ENCODE results near the gene CBY1. TPM values are rescaled to one million over a fixed set of nuclear protein-coding genes. Genes with fewer than 3 reads are reported as not detected.

The CBY1 gene
- polyA plus RNA-seq, 1 of the 3 experiments (the other 2 are of a cell fraction): 21.8 TPM

GRCh38 chr22:38704654-38705234, 48.3 kb downstream of the CBY1 start:
- H3K27me3 ChIP-seq (ENCODE audit: insufficient read depth): no peaks in the 10 kb centered on the region
- POLR2A ChIA-PET: no interaction called here

GRCh38 chr22:38705235-38706100, 49.0 kb downstream of the CBY1 start, which contains the start of gene GTPBP1:
Gene GTPBP1 (plus strand): TSS chr22:38705944. CDS start chr22:38705956, 12 bp downstream.
- peak within 1 kb of the TSS; percentile 74 for H2AFZ ChIP-seq (ENCODE audit: low read depth)
- H3K9me2 ChIP-seq: no peaks in the 10 kb centered on the region
- ChIA-PET CTCF (no interaction called here), POLR2A (no interaction called here)
- WGBS (ENCODE audit: low lambda C conversion rate): 2% methylated on average over 23 of the region's 55 CpGs
- peaks cover 0 to 7% of the 10 kb centered on the region in 2 experiments; a peak in 2 of 4 replicates for H3K4me1 ChIP-seq (ENCODE audit: control insufficient read depth in 1 of 2, insufficient read depth in 2 of 2, low read depth in 1 of 2, low read length in 1 of 2)
- H3K79me2 ChIP-seq (ENCODE audit: insufficient read depth): peaks cover 42% of the 10 kb centered on the region
- H3K9ac ChIP-seq: peak within 1 kb of the TSS; percentile 84
- peaks cover 0 to 3% of the 10 kb centered on the region in 2 experiments for H3K36me3 ChIP-seq (replicated peaks in 1 of 2; ENCODE audit: control insufficient read depth in 1 of 2, insufficient read depth in 2 of 2, low read length in 1 of 2)
- H3K27me3 ChIP-seq (ENCODE audit: insufficient read depth): no peaks in the 10 kb centered on the region
- H3K9me3 ChIP-seq: no peaks in the 10 kb centered on the region
- H3K4me2 ChIP-seq: peak within 1 kb of the TSS; percentile 77
- peak within 1 kb of the TSS; percentile 66 to 79 for H3K27ac ChIP-seq (ENCODE audit: low read depth in 2 of 2, low read length in 1 of 2)
- DNase-seq: peak; percentile 88
- peak within 1 kb of the TSS; percentile 65 to 66 for H3K4me3 ChIP-seq (ENCODE audit: low read depth in 2 of 2, low read length in 1 of 2)
- no peaks in the 10 kb centered on the region for H3F3A ChIP-seq (replicated peaks; ENCODE audit: insufficient read depth)
- peaks cover 20% of the 10 kb centered on the region; the same call in 1 of the 2 replicates for H4K20me1 ChIP-seq (ENCODE audit: insufficient read depth)
- TF ChIP-seq IRF3 (IDR thresholded peaks at IDR 0.05; ENCODE audit: low read depth, low read length): peak; percentile 61
- no peak for TF ChIP-seq JUND (IDR thresholded peaks at IDR 0.05)
- no peak for TF ChIP-seq ZBTB33 (IDR thresholded peaks at IDR 0.05; ENCODE audit: borderline replicate concordance, low read depth)
- TF ChIP-seq GABPA (IDR thresholded peaks at IDR 0.05; ENCODE audit: low read depth): 0 out of 2 replicates have a peak, but pooled peaks have one; percentile 31
- TF ChIP-seq REST (IDR thresholded peaks at IDR 0.05; ENCODE audit: low read depth, low read length): no peak
- TF ChIP-seq SIN3A (IDR thresholded peaks at IDR 0.05; ENCODE audit: borderline replicate concordance, low read depth, low read length): peak; percentile 10; the same call in 1 of the 2 replicates
- TF ChIP-seq USF1 (IDR thresholded peaks at IDR 0.05; ENCODE audit: borderline replicate concordance, low read depth): peak; percentile 43; the same call in 1 of the 2 replicates
- TF ChIP-seq ELF1 (IDR thresholded peaks at IDR 0.05): no peak
- TF ChIP-seq RCOR1 (IDR thresholded peaks at IDR 0.05; ENCODE audit: low read length): no peak

More at GRCh38 chr22:38704654-38705234, 48.3 kb downstream of the CBY1 start:
- 27% methylated on average over 10 of the region's 10 CpGs for WGBS (ENCODE audit: low lambda C conversion rate)
- Histone ChIP-seq H3K9me3 (no peaks in the 10 kb centered on the region), H3K36me3 (replicated peaks in 1 of 2; ENCODE audit: control insufficient read depth in 1 of 2, insufficient read depth in 2 of 2, low read length in 1 of 2) (no peaks in the 10 kb centered on the region), H3K4me1 (ENCODE audit: control insufficient read depth in 1 of 2, insufficient read depth in 2 of 2, low read depth in 1 of 2, low read length in 1 of 2) (peaks cover 0 to 8% of the 10 kb centered on the region in 2 experiments; a peak in 2 of 4 replicates), H3K79me2 (ENCODE audit: insufficient read depth) (peaks cover 42% of the 10 kb centered on the region), H4K20me1 (ENCODE audit: insufficient read depth) (peaks cover 17% of the 10 kb centered on the region; the same call in 1 of the 2 replicates), H2AFZ (ENCODE audit: low read depth) (peak overlapping the region; percentile 74), H3K9ac (peak overlapping the region; percentile 14; the same call in 1 of the 2 replicates), H3K9me2 (no peaks in the 10 kb centered on the region), H3K27ac (ENCODE audit: low read depth in 2 of 2, low read length in 1 of 2) (peak overlapping the region; percentile 52 to 79), H3F3A (replicated peaks; ENCODE audit: insufficient read depth) (no peaks in the 10 kb centered on the region), H3K4me2 (peak overlapping the region; percentile 74; the same call in 1 of the 2 replicates), H3K4me3 (ENCODE audit: low read depth in 2 of 2, low read length in 1 of 2) (peak overlapping the region; percentile 36 to 51)
- TF ChIP-seq FOXJ3 (CRISPR knock-in tag; IDR thresholded peaks at IDR 0.05): no peak
- no peak for TF ChIP-seq EZH2phosphoT487 (IDR thresholded peaks at IDR 0.05; ENCODE audit: borderline replicate concordance, low read depth)
- no peak for TF ChIP-seq RCOR1 (IDR thresholded peaks at IDR 0.05; ENCODE audit: low read length)
- TF ChIP-seq MXI1 (IDR thresholded peaks at IDR 0.05; ENCODE audit: low read depth, low read length): no peak
- TF ChIP-seq MAX (IDR thresholded peaks at IDR 0.05; ENCODE audit: low read depth): no peak
- TF ChIP-seq PBX3 (IDR thresholded peaks at IDR 0.05): no peak
- TF ChIP-seq GABPA (IDR thresholded peaks at IDR 0.05; ENCODE audit: low read depth): no peak
- TF ChIP-seq TCF12 (IDR thresholded peaks at IDR 0.05): no peak
- CTCF ChIA-PET: no interaction called here
- DNase-seq: no peak

Measured in SK-N-SH (cell line).